Lower leg skin (tissue), 4 donors: ENCODE measurements around the gene RCAN1. TPM values are rescaled to one million over a fixed set of nuclear protein-coding genes. Genes with fewer than 3 reads are reported as not detected.

Experiments used
- DNase-seq, 2 donors: peaks; one replicate each; pipeline ENCODE4 v3.0.0-alpha.2; 2019; ENCODE audit warnings: low spot score in 2 of 2
- H3K4me3 ChIP-seq: fragments of 200-600 bp; sonication (generic); 2 replicates; pipeline ENCODE4 v1.5.1; 2017; ENCODE audit warnings: mild to moderate bottlenecking, low read depth; ENCODE audit not compliant: poor library complexity, severe bottlenecking
- CTCF ChIP-seq, 3 donors: fragments of 450-650 bp; IDR thresholded peaks; one replicate each; pipeline ENCODE4 v1.5.1; 2016; ENCODE audit warnings: antibody characterized with exemption in 3 of 3, mild to moderate bottlenecking in 3 of 3, moderate library complexity in 2 of 3
- POLR2A ChIP-seq, 2 donors: fragments of 450-650 bp; IDR thresholded peaks; one replicate each; pipeline ENCODE4 v1.6.1; 2016 to 2017; ENCODE audit warnings: antibody characterized with exemption in 2 of 2, mild to moderate bottlenecking in 1 of 2, moderate library complexity in 1 of 2
- WGBS, 2 donors: methylation state at CpG; one replicate each; pipeline ENCODE4 v1.1.5; 2018; 5-methylcytosine and 5-hydroxymethylcytosine counted together
- intact Hi-C: fragments of 100-400 bp; cut with DNase I; formaldehyde crosslinking; loops from one replicate; pipeline ENCODE4 v1.15.0; 2023; ENCODE audit warnings: low total_unique reads
- total RNA-seq, 4 donors: library from RNA; depleted of rRNA; stranded (reverse); fragments of >200 nt; gene quantifications; one replicate each; pipeline ENCODE4 v1.1.0, GENCODE V29; 2016

RCAN1 gene
- total RNA-seq, 4 donors from 2014 or later: 18.8 to 29.0 (median 19.4) TPM

- no peak for DNase-seq
- H3K4me3 ChIP-seq: no peak overlapping the region
- 87 to 98% methylated on average over 4 of the region's 4 CpGs for WGBS, 2 donors
- intact Hi-C loops: no loop called here
- TF ChIP-seq POLR2A (IDR thresholded peaks at IDR 0.05): no peak
- TF ChIP-seq CTCF (IDR thresholded peaks at IDR 0.05): no peak
Measured at GRCh38 chr21:34509151-34509550, 105.8 kb downstream of the RCAN1 start.

- intact Hi-C loops: no loop called here
- no peak overlapping the region for H3K4me3 ChIP-seq
- WGBS, 2 donors: 84 to 93% methylated on average over 2 of the region's 2 CpGs
- DNase-seq: no peak
- TF ChIP-seq POLR2A (IDR thresholded peaks at IDR 0.05): no peak
- TF ChIP-seq CTCF (IDR thresholded peaks at IDR 0.05): no peak
Measured at GRCh38 chr21:34504595-34504994, 110.3 kb downstream of the RCAN1 start.

GRCh38 chr21:34502480-34503106 lies 112.3 kb downstream of the RCAN1 start:
- H3K4me3 ChIP-seq: no peak overlapping the region
- intact Hi-C loops: no loop called here
- no peak for DNase-seq
- TF ChIP-seq POLR2A (IDR thresholded peaks at IDR 0.05) (no peak), CTCF (IDR thresholded peaks at IDR 0.05) (no peak)
- 80 to 83% methylated on average over 3 of the region's 3 CpGs for WGBS, 2 donors

- H3K4me3 ChIP-seq: no peak overlapping the region
- TF ChIP-seq POLR2A (IDR thresholded peaks at IDR 0.05) (no peak), CTCF (IDR thresholded peaks at IDR 0.05) (no peak)
- intact Hi-C loops: no loop called here
- WGBS, 2 donors: 62 to 63% methylated on average over 1 of the region's 1 CpG
- no peak for DNase-seq
Measured at GRCh38 chr21:34501716-34502115, 113.2 kb downstream of the RCAN1 start.

DNA sequence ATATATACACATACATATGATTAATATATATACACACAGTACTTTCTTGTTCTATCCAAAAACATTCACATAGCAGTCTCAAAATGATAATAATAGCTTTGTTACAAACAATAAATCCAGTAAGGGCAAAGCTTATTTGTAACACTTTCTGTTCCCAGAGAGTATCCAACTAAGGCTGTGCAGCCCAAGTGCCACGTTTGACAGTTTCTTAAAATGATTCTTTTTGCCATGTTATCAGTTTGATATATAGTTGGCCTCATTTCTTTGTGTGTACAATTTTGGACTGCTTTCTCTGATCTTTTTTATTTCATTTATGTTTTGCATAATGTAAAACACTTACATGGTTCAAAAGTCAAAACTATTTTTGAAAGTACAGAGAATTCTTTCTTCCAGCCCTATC lies 114.7 kb downstream of the RCAN1 start:
- intact Hi-C loops: no loop called here
- no peak for DNase-seq
- TF ChIP-seq POLR2A (IDR thresholded peaks at IDR 0.05): no peak
- no peak for TF ChIP-seq CTCF (IDR thresholded peaks at IDR 0.05)
- H3K4me3 ChIP-seq: no peak overlapping the region
- 76 to 85% methylated on average over 1 of the region's 1 CpG for WGBS, 2 donors

GRCh38 chr21:34499116-34499515 lies 115.8 kb downstream of the RCAN1 start:
- TF ChIP-seq POLR2A (IDR thresholded peaks at IDR 0.05): no peak
- no peak for TF ChIP-seq CTCF (IDR thresholded peaks at IDR 0.05)
- DNase-seq: no peak
- intact Hi-C loops: no loop called here
- 90% methylated on average over 4 of the region's 4 CpGs for WGBS, 2 donors
- H3K4me3 ChIP-seq: no peak overlapping the region
